ENCODE results near the gene ARSA. TPM values are rescaled to one million over a fixed set of nuclear protein-coding genes. Genes with fewer than 3 reads are reported as not detected.
"Not testable (repeated sequence)": the region's sequence is repeated elsewhere in the genome, so short reads cannot be mapped to it uniquely, and the experiment has no call there.

Gene ARSA
- polyA plus RNA-seq, 1 donor (not counting 4 experiments of a cell fraction or from before 2014, with no cell fraction given) = 12.1 TPM

GRCh38 chr22:50660306-50660705 is 32.4 kb upstream of the ARSA start:
- TF ChIP-seq CTCF (optimal IDR thresholded peaks at IDR 0.05 in 1 of 3, IDR thresholded peaks at IDR 0.05 in 1 of 3, conservative IDR thresholded peaks at IDR 0.05 in 1 of 3; ENCODE audit: extremely low read depth in 1 of 3, insufficient read depth in 2 of 3, low read length in 3 of 3) (no peak), EZH2 (IDR thresholded peaks at IDR 0.05; ENCODE audit: low read length) (no peak)
- Histone ChIP-seq H3K4me1 (ENCODE audit: control insufficient read depth, extremely low read depth, insufficient read depth, low read length) (peaks cover 8% of the 10 kb centered on the region), H3K79me2 (ENCODE audit: control insufficient read depth, insufficient read depth, low read length) (no peaks in the 10 kb centered on the region), H3K27me3 (ENCODE audit: control insufficient read depth, extremely low read depth, insufficient read depth, low read length) (no peaks in the 10 kb centered on the region), H3K9ac (ENCODE audit: control insufficient read depth, extremely low read depth, insufficient read depth, low read length) (no peak overlapping the region), H3K9me1 (ENCODE audit: control insufficient read depth, extremely low read depth, insufficient read depth, low read length) (no peaks in the 10 kb centered on the region), H3K4me3 (ENCODE audit: control insufficient read depth in 2 of 3, extremely low read depth in 1 of 3, insufficient read depth in 2 of 3, low read depth in 1 of 3, low read length in 3 of 3) (no peak overlapping the region), H3K4me2 (ENCODE audit: control insufficient read depth, extremely low read depth, insufficient read depth, low read depth, low read length) (no peak overlapping the region), H3K9me3 (ENCODE audit: control insufficient read depth, low read depth, low read length) (no peaks in the 10 kb centered on the region), H4K20me1 (ENCODE audit: control insufficient read depth, extremely low read depth, insufficient read depth, low read length) (no peaks in the 10 kb centered on the region), H2AFZ (ENCODE audit: control insufficient read depth, low read length) (no peak overlapping the region), H3K36me3 (ENCODE audit: control insufficient read depth in 2 of 2, extremely low read depth in 1 of 2, insufficient read depth in 2 of 2, low read length in 2 of 2) (no peaks in the 10 kb centered on the region), H3K27ac (ENCODE audit: control insufficient read depth, insufficient read depth, low read length) (no peak overlapping the region)
- dilution Hi-C loops (cut with MboI; ENCODE audit: extremely low pct_ligation_motif_present, low sequenced_read_pairs) = no loop called here
- FAIRE-seq (no peak), DNase-seq (ENCODE audit: low read depth, low spot score) (no peak)

GRCh38 chr22:50659711-50660110 is 31.8 kb upstream of the ARSA start:
- H2AFZ ChIP-seq (ENCODE audit: control insufficient read depth, low read length); H3K27ac ChIP-seq (ENCODE audit: control insufficient read depth, insufficient read depth, low read length); dilution Hi-C loops (cut with MboI; ENCODE audit: extremely low pct_ligation_motif_present, low sequenced_read_pairs); H3K9ac ChIP-seq (ENCODE audit: control insufficient read depth, extremely low read depth, insufficient read depth, low read length); DNase-seq (ENCODE audit: low read depth, low spot score); H3K9me1 ChIP-seq (ENCODE audit: control insufficient read depth, extremely low read depth, insufficient read depth, low read length); H3K36me3 ChIP-seq (ENCODE audit: control insufficient read depth in 2 of 2, extremely low read depth in 1 of 2, insufficient read depth in 2 of 2, low read length in 2 of 2); H4K20me1 ChIP-seq (ENCODE audit: control insufficient read depth, extremely low read depth, insufficient read depth, low read length); H3K27me3 ChIP-seq (ENCODE audit: control insufficient read depth, extremely low read depth, insufficient read depth, low read length); FAIRE-seq; H3K4me2 ChIP-seq (ENCODE audit: control insufficient read depth, extremely low read depth, insufficient read depth, low read depth, low read length); H3K4me3 ChIP-seq (ENCODE audit: control insufficient read depth in 2 of 3, extremely low read depth in 1 of 3, insufficient read depth in 2 of 3, low read depth in 1 of 3, low read length in 3 of 3); H3K9me3 ChIP-seq (ENCODE audit: control insufficient read depth, low read depth, low read length); H3K79me2 ChIP-seq (ENCODE audit: control insufficient read depth, insufficient read depth, low read length); H3K4me1 ChIP-seq (ENCODE audit: control insufficient read depth, extremely low read depth, insufficient read depth, low read length): not testable (repeated sequence)

- no peaks in the 10 kb centered on the region for H3K36me3 ChIP-seq (ENCODE audit: control insufficient read depth in 2 of 2, extremely low read depth in 1 of 2, insufficient read depth in 2 of 2, low read length in 2 of 2)
- no peak for FAIRE-seq
- no peaks in the 10 kb centered on the region for H3K27me3 ChIP-seq (ENCODE audit: control insufficient read depth, extremely low read depth, insufficient read depth, low read length)
- peaks cover 8% of the 10 kb centered on the region for H3K4me1 ChIP-seq (ENCODE audit: control insufficient read depth, extremely low read depth, insufficient read depth, low read length)
- dilution Hi-C loops (cut with MboI; ENCODE audit: extremely low pct_ligation_motif_present, low sequenced_read_pairs) = no loop called here
- no peak for DNase-seq (ENCODE audit: low read depth, low spot score)
- no peak overlapping the region for H3K4me2 ChIP-seq (ENCODE audit: control insufficient read depth, extremely low read depth, insufficient read depth, low read depth, low read length)
- H3K27ac ChIP-seq (ENCODE audit: control insufficient read depth, insufficient read depth, low read length) = no peak overlapping the region
- H2AFZ ChIP-seq (ENCODE audit: control insufficient read depth, low read length) = no peak overlapping the region
- TF ChIP-seq EZH2 (IDR thresholded peaks at IDR 0.05; ENCODE audit: low read length) (no peak), CTCF (optimal IDR thresholded peaks at IDR 0.05 in 1 of 3, IDR thresholded peaks at IDR 0.05 in 1 of 3, conservative IDR thresholded peaks at IDR 0.05 in 1 of 3; ENCODE audit: extremely low read depth in 1 of 3, insufficient read depth in 2 of 3, low read length in 3 of 3) (no peak)
- H3K4me3 ChIP-seq (ENCODE audit: control insufficient read depth in 2 of 3, extremely low read depth in 1 of 3, insufficient read depth in 2 of 3, low read depth in 1 of 3, low read length in 3 of 3) = no peak overlapping the region
- H4K20me1 ChIP-seq (ENCODE audit: control insufficient read depth, extremely low read depth, insufficient read depth, low read length) = no peaks in the 10 kb centered on the region
- H3K9me1 ChIP-seq (ENCODE audit: control insufficient read depth, extremely low read depth, insufficient read depth, low read length) = no peaks in the 10 kb centered on the region
- H3K79me2 ChIP-seq (ENCODE audit: control insufficient read depth, insufficient read depth, low read length) = no peaks in the 10 kb centered on the region
- H3K9me3 ChIP-seq (ENCODE audit: control insufficient read depth, low read depth, low read length) = no peaks in the 10 kb centered on the region
- H3K9ac ChIP-seq (ENCODE audit: control insufficient read depth, extremely low read depth, insufficient read depth, low read length) = no peak overlapping the region
Observed at GRCh38 chr22:50657925-50658324, 30.0 kb upstream of the ARSA start.

All from keratinocyte (primary cell).